LHCN-M2 (cell line): ENCODE data around the gene TSC1. TPM values are rescaled to one million over a fixed set of nuclear protein-coding genes. Genes with fewer than 3 reads are reported as not detected.

Experiments
- DNase-seq: peaks from one replicate; pipeline ENCODE4 v3.0.0-alpha.2; 2012; ENCODE audit warnings: low read depth
- total RNA-seq: library from RNA; depleted of rRNA; stranded (reverse); fragments of >200 nt; gene quantifications from 2 replicates; pipeline ENCODE4 v1.2.3, GENCODE V29; 2014; rRNA removed

TSC1 gene
- total RNA-seq, 1 experiment from 2014 or later, result 27.4 TPM

GRCh38 chr9:132863096-132863495, 81.3 kb downstream of the TSC1 start:
- DNase-seq, result no peak

- DNase-seq, result no peak
Measured at GRCh38 chr9:132862533-132862932, 81.9 kb downstream of the TSC1 start.

- no peak for DNase-seq
Measured at GRCh38 chr9:132861666-132862065, 82.8 kb downstream of the TSC1 start.

GRCh38 chr9:132858751-132859150, 85.7 kb downstream of the TSC1 start:
- no peak for DNase-seq

GRCh38 chr9:132857616-132858342, 86.6 kb downstream of the TSC1 start:
- DNase-seq, result no peak

GRCh38 chr9:132857031-132857430, 87.4 kb downstream of the TSC1 start:
- peak; percentile 19 for DNase-seq

- no peak for DNase-seq
Measured at GRCh38 chr9:132855904-132856303, 88.5 kb downstream of the TSC1 start.

GRCh38 chr9:132854832-132855231, 89.6 kb downstream of the TSC1 start:
- no peak for DNase-seq

GRCh38 chr9:132853482-132853881, 90.9 kb downstream of the TSC1 start:
- no peak for DNase-seq

- DNase-seq, result no peak
Measured at GRCh38 chr9:132849185-132849706, 95.2 kb downstream of the TSC1 start.

GRCh38 chr9:132846918-132847515, 97.4 kb downstream of the TSC1 start:
- DNase-seq, result no peak

GRCh38 chr9:132846109-132846917, 98.1 kb downstream of the TSC1 start:
- DNase-seq, result no peak

GRCh38 chr9:132842124-132843044, 102.0 kb downstream of the TSC1 start:
- no peak for DNase-seq

Other genes with a start within 250 kb of the TSC1 start
- 0.13 TPM in 1 of 2 replicates, not detected in the other for gene AK8, start 66.3 kb downstream of the TSC1 start, total RNA-seq
- gene SPACA9, start 65.7 kb downstream of the TSC1 start, total RNA-seq, result 3.5 and 4.1 TPM in 2 replicates
- gene GFI1B, start 34.1 kb upstream of the TSC1 start, total RNA-seq, result 0.06 TPM in 1 of 2 replicates, not detected in the other
- 74.0 and 75.7 TPM in 2 replicates for gene GTF3C5, start 86.4 kb upstream of the TSC1 start, total RNA-seq
- gene CEL, start 117.4 kb upstream of the TSC1 start, total RNA-seq, result 0.51 and 0.57 TPM in 2 replicates
- gene RALGDS, start 176.6 kb upstream of the TSC1 start, total RNA-seq, result 15.5 and 17.8 TPM in 2 replicates
- 0.34 and 1.3 TPM in 2 replicates for gene GBGT1, start 219.3 kb upstream of the TSC1 start, total RNA-seq